SK-N-MC (cell line): ENCODE data around the gene PPP1R17.

Source experiments
- EZH2 ChIP-seq: fragments of 200-600 bp; sonication (generic); IDR thresholded peaks from one replicate; pipeline ENCODE4 v1.6.1; 2017; ENCODE audit warnings: antibody characterized with exemption
- POLR2AphosphoS5 ChIP-seq: IDR thresholded peaks from 2 replicates; pipeline ENCODE4 v1.6.1; 2012; ENCODE audit warnings: mild to moderate bottlenecking, low read depth, low read length, borderline replicate concordance

GRCh38 chr7:31665546-31665945 lies 21.5 kb upstream of the PPP1R17 start:
- TF ChIP-seq EZH2 (no peak), POLR2AphosphoS5 (no peak)
